ENCODE measurements around the gene ATCAY. TPM values are rescaled to one million over a fixed set of nuclear protein-coding genes. Genes with fewer than 3 reads are reported as not detected.

ATCAY gene
- total RNA-seq, 2 donors from 2014 or later, result 0.58 to 2.8 TPM

GRCh38 chr19:3879656-3880055 lies 829 bp upstream of the ATCAY start:
- no peak overlapping the region for H3K4me3 ChIP-seq (ENCODE audit: low read length)
- no peak overlapping the region for H3K9ac ChIP-seq (ENCODE audit: extremely low read depth, low read length, poor library complexity, severe bottlenecking)
- Mint-ChIP-seq H3K36me3 (ENCODE audit: low read depth) (no peaks in the 10 kb centered on the region), H3K4me3 (no peak overlapping the region), H3K9me3 (no peaks in the 10 kb centered on the region), H3K4me1 (peaks cover 9% of the 10 kb centered on the region), H3K27me3 (ENCODE audit: insufficient read depth) (peaks cover 35% of the 10 kb centered on the region), H3K27ac (no peak overlapping the region)
- 71 to 75% methylated on average over 9 to 12 of the region's 12 CpGs for WGBS, 2 experiments (ENCODE audit: insufficient coverage in 1 of 2, insufficient read length in 1 of 2)
- H3K4me1 ChIP-seq (ENCODE audit: control insufficient read depth, insufficient read depth, low read length), result peaks cover 3% of the 10 kb centered on the region
- no peaks in the 10 kb centered on the region for H3K36me3 ChIP-seq (ENCODE audit: control insufficient read depth, insufficient read depth, low read length)
- no peak overlapping the region for H3K27ac ChIP-seq (ENCODE audit: low read depth, low read length)
- no peaks in the 10 kb centered on the region for H3K9me3 ChIP-seq (ENCODE audit: control insufficient read depth, low read length)
- no peak for DNase-seq
- H3K27me3 ChIP-seq (ENCODE audit: control insufficient read depth, insufficient read depth, low read length, poor library complexity, severe bottlenecking), result peaks cover 44% of the 10 kb centered on the region
- TF ChIP-seq, protein P1, sequence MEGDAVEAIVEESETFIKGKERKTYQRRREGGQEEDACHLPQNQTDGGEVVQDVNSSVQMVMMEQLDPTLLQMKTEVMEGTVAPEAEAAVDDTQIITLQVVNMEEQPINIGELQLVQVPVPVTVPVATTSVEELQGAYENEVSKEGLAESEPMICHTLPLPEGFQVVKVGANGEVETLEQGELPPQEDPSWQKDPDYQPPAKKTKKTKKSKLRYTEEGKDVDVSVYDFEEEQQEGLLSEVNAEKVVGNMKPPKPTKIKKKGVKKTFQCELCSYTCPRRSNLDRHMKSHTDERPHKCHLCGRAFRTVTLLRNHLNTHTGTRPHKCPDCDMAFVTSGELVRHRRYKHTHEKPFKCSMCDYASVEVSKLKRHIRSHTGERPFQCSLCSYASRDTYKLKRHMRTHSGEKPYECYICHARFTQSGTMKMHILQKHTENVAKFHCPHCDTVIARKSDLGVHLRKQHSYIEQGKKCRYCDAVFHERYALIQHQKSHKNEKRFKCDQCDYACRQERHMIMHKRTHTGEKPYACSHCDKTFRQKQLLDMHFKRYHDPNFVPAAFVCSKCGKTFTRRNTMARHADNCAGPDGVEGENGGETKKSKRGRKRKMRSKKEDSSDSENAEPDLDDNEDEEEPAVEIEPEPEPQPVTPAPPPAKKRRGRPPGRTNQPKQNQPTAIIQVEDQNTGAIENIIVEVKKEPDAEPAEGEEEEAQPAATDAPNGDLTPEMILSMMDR (conservative IDR thresholded peaks at IDR 0.05), result peak; percentile 68

GRCh38 chr19:3881272-3882040 lies 971 bp downstream of the ATCAY start:
- peak; percentile 73 for DNase-seq
- TF ChIP-seq, protein P1 (conservative IDR thresholded peaks at IDR 0.05), result peak; percentile 12
- H3K9ac ChIP-seq (ENCODE audit: extremely low read depth, low read length, poor library complexity, severe bottlenecking), result peak overlapping the region; percentile 25
- Mint-ChIP-seq H3K4me3 (peak overlapping the region; percentile 59), H3K4me1 (peaks cover 9% of the 10 kb centered on the region), H3K9me3 (no peaks in the 10 kb centered on the region), H3K27me3 (ENCODE audit: insufficient read depth) (peaks cover 33% of the 10 kb centered on the region), H3K27ac (no peak overlapping the region), H3K36me3 (ENCODE audit: low read depth) (no peaks in the 10 kb centered on the region)
- WGBS, 2 experiments (ENCODE audit: insufficient coverage in 1 of 2, insufficient read length in 1 of 2), result 0 to 3% methylated on average over 5 to 29 of the region's 31 CpGs
- no peaks in the 10 kb centered on the region for H3K36me3 ChIP-seq (ENCODE audit: control insufficient read depth, insufficient read depth, low read length)
- peak overlapping the region; percentile 77 for H3K4me3 ChIP-seq (ENCODE audit: low read length)
- peak overlapping the region; percentile 80 for H3K27ac ChIP-seq (ENCODE audit: low read depth, low read length)
- peaks cover 3% of the 10 kb centered on the region for H3K4me1 ChIP-seq (ENCODE audit: control insufficient read depth, insufficient read depth, low read length)
- H3K27me3 ChIP-seq (ENCODE audit: control insufficient read depth, insufficient read depth, low read length, poor library complexity, severe bottlenecking), result peaks cover 44% of the 10 kb centered on the region
- H3K9me3 ChIP-seq (ENCODE audit: control insufficient read depth, low read length), result no peaks in the 10 kb centered on the region

- Mint-ChIP-seq H3K36me3 (ENCODE audit: low read depth) (no peaks in the 10 kb centered on the region), H3K9me3 (no peaks in the 10 kb centered on the region), H3K27me3 (ENCODE audit: insufficient read depth) (peaks cover 30% of the 10 kb centered on the region), H3K4me1 (peaks cover 9% of the 10 kb centered on the region), H3K27ac (no peak overlapping the region), H3K4me3 (peak overlapping the region; percentile 59)
- TF ChIP-seq, protein P1 (conservative IDR thresholded peaks at IDR 0.05), result no peak
- no peaks in the 10 kb centered on the region for H3K9me3 ChIP-seq (ENCODE audit: control insufficient read depth, low read length)
- H3K27ac ChIP-seq (ENCODE audit: low read depth, low read length), result no peak overlapping the region
- 38 to 39% methylated on average over 6 of the region's 6 CpGs for WGBS, 2 experiments (ENCODE audit: insufficient coverage in 1 of 2, insufficient read length in 1 of 2)
- H3K4me1 ChIP-seq (ENCODE audit: control insufficient read depth, insufficient read depth, low read length), result peaks cover 3% of the 10 kb centered on the region
- H3K27me3 ChIP-seq (ENCODE audit: control insufficient read depth, insufficient read depth, low read length, poor library complexity, severe bottlenecking), result peaks cover 44% of the 10 kb centered on the region
- H3K36me3 ChIP-seq (ENCODE audit: control insufficient read depth, insufficient read depth, low read length), result no peaks in the 10 kb centered on the region
- H3K4me3 ChIP-seq (ENCODE audit: low read length), result peak overlapping the region; percentile 57
- DNase-seq, result no peak
- H3K9ac ChIP-seq (ENCODE audit: extremely low read depth, low read length, poor library complexity, severe bottlenecking), result no peak overlapping the region
Measured at GRCh38 chr19:3882041-3882384, 1.5 kb downstream of the ATCAY start.

Measured in endodermal cell (in vitro differentiated cells).